AG04449 (cell line): ENCODE data around the gene RTRAF.

Experiments
- CTCF ChIA-PET: fragments of 350-600 bp; formaldehyde crosslinking; extraction: SDS; loops from one replicate; lab custom pipeline; 2021; ENCODE audit warnings: antibody characterized with exemption; lab: Yijun Ruan, JAX
- POLR2A ChIA-PET: fragments of 400-600, 350-600 bp; formaldehyde crosslinking; extraction: SDS; loops from one replicate; lab custom pipeline; 2020; ENCODE audit warnings: antibody characterized with exemption, inconsistent platforms; lab: Yijun Ruan, JAX
- DNase-seq: peaks from one replicate; pipeline ENCODE4 v3.0.0-alpha.2; 2010; ENCODE audit warnings: low read depth, low spot score
- H3K4me3 ChIP-seq: 2 replicates; pipeline ENCODE4 v1.5.1; 2011; ENCODE audit warnings: low read depth, mild to moderate bottlenecking, control low read depth, low read length
- TF ChIP-seq, protein P1 (sequence below): IDR thresholded peaks from one replicate; pipeline ENCODE4 v1.5.1; 2011; ENCODE audit warnings: mild to moderate bottlenecking, moderate library complexity, low read length, control low read depth, inconsistent platforms; ENCODE audit not compliant: insufficient read depth; ENCODE audit errors: missing control alignments

The RTRAF gene

DNA sequence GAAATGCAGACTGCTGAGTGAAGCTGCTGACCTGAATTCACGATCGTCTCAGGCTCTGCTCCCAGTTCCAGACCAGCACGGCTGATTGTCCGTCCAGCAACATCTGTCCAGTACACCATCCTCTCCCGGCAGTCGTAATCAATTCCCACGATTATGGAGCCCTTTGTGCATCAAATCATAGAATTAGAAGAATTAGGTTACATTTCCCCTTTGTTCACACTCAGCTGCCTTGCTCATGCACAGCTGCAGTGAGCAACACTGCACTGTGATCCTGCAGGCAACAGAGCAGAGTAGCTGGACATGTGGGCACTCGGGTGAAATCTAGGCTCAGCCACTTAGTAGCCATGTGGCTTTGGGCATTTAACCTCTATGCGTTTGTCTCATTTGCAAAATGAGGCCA, 22.2 kb downstream of the RTRAF start:
- H3K4me3 ChIP-seq, result no peak overlapping the region
- CTCF ChIA-PET, result interaction anchor here (0.8 to 1.8 kb wide), 4 partner anchors 10 to 121 kb away, joined by 3 to 5 read pairs (median 4); no protein-coding TSS in a partner anchor
- POLR2A ChIA-PET, result no interaction called here
- TF ChIP-seq, protein P1, sequence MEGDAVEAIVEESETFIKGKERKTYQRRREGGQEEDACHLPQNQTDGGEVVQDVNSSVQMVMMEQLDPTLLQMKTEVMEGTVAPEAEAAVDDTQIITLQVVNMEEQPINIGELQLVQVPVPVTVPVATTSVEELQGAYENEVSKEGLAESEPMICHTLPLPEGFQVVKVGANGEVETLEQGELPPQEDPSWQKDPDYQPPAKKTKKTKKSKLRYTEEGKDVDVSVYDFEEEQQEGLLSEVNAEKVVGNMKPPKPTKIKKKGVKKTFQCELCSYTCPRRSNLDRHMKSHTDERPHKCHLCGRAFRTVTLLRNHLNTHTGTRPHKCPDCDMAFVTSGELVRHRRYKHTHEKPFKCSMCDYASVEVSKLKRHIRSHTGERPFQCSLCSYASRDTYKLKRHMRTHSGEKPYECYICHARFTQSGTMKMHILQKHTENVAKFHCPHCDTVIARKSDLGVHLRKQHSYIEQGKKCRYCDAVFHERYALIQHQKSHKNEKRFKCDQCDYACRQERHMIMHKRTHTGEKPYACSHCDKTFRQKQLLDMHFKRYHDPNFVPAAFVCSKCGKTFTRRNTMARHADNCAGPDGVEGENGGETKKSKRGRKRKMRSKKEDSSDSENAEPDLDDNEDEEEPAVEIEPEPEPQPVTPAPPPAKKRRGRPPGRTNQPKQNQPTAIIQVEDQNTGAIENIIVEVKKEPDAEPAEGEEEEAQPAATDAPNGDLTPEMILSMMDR, result no peak
- DNase-seq, result no peak

DNA sequence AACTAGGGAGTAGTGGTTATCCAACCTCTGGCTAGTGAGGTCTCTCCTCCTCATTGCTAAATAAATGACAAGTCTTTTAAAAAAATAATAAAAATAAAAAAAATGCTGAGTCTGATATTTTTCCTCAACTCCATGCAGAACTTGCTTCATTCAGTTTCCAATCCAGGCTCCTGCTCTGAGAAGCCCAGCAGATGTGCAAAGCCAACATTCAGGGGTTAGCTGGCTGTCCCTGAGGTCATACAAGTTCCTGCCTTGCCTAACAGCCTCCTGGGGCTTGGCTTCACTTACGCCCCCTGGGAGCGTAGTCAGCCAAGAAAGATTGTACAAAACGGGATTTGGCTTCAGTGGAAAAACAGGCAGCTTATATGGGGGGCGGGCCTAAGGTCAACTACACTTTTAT, 23.3 kb downstream of the RTRAF start:
- TF ChIP-seq, protein P1, result no peak
- DNase-seq, result no peak
- CTCF ChIA-PET, result interaction anchor here (0.8 to 2.0 kb wide), 8 partner anchors 9 to 119 kb away, joined by 3 to 7 read pairs (median 4); no protein-coding TSS in a partner anchor
- H3K4me3 ChIP-seq, result no peak overlapping the region
- POLR2A ChIA-PET, result no interaction called here

DNA sequence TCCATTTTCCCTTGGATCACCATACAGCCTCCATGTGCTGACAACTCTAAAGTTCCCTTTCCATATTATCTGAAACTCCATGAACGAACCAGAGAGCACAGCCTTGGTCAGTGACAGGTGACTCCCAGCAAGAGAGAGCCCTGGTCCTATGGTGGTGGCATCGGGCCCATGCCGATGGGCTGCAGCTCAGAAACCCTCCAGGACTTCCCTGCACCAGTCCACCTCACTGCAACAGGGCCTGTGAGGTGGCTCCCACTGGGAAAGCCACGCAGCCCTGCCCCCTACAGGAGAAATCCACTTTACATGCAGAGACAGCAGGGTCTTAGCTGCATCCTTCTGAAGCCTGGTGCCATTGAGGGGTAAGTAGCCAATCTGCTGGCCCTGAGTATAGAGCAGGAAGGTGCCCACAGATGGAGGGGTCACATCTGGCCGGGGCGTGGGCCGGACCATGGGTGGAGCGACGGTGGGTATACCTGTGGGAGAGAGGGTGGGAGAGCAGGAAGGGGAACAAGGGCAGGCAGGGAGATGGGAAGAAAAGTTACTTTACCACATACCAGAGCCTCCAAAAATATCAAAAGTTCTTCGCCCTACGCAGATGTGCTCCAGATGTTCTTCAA, 24.7 kb downstream of the RTRAF start:
- DNase-seq, result no peak
- CTCF ChIA-PET, result interaction anchor here (0.6 to 2.0 kb wide), 6 partner anchors 9 to 118 kb away, joined by 3 to 6 read pairs (median 5); no protein-coding TSS in a partner anchor
- POLR2A ChIA-PET, result interaction anchor here (0.6 kb wide), 1 partner anchor 98 kb away, joined by 3 read pairs; no protein-coding TSS in a partner anchor
- TF ChIP-seq, protein P1, result peak; percentile 5
- H3K4me3 ChIP-seq, result no peak overlapping the region

DNA sequence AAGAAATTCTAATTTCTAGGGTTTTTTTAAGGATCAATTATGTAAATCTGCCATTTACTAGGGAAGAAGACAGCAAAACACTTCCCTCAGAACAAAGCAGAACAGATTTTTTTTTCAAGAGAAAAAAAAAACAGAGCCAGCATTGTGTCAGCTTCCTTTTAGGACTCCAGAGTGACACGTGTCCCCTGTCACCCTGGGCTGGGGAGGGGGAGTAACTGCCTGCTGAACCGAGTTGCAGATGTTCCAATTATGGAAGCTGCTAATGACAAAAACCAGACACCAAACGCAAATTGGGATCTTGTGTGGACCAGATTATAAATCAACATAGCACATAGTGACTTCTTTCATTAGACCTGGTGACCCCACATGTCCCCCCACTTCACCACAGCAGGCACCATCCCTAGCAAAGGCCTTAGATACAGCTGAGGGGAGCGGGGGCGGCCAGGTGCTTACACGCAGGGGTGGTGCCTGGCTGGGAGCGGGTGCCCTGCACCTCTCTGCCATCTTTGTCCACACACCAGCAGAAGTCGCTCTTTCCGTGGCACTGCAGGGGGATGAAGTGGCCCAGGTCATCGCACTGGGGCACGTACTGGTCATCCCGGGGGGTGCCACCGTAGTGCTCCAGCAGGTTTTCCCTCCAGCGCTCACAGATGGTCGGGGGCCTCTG, 25.4 kb downstream of the RTRAF start:
- POLR2A ChIA-PET, result interaction anchor here (0.6 kb wide), 1 partner anchor 97 kb away, joined by 3 read pairs; no protein-coding TSS in a partner anchor
- TF ChIP-seq, protein P1, result no peak
- H3K4me3 ChIP-seq, result no peak overlapping the region
- DNase-seq, result no peak
- CTCF ChIA-PET, result interaction anchor here (0.6 to 2.7 kb wide), 14 partner anchors 8 to 119 kb away, joined by 3 to 22 read pairs (median 5); no protein-coding TSS in a partner anchor

DNA sequence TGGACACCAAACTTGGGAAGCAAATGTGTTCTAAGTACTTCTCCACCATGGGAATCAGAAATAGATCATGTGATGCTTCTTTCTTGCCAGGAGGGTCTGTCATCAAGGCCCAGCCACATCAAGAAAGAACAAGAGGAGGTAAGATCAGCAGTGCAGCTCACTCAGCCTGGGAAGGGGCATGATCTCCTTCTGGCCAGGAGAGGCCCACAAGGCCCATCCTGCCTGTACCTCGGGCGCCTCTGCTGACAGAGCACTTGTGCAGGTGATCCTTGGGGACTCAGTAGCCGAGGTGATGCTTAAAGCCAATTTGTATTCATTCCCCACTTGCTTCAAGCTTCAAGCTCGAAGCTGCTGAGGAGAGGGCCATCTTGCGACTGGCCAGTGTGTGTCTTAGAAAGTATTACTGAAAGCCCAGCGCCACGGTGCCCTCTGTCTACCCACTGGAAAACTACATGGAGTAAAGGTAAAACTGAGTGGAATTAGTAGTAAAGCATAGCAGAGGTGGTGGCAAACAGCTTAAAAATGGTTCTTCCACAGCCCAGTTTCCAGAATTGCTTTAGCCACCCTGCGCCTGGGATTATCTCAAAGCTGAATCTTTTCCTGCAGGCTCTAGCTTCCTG, 26.2 kb downstream of the RTRAF start:
- ChIA-PET POLR2A (no interaction called here), CTCF (interaction anchor here (0.6 to 2.7 kb wide), 17 partner anchors 8 to 118 kb away, joined by 3 to 22 read pairs (median 5); no protein-coding TSS in a partner anchor)
- TF ChIP-seq, protein P1, result peak; percentile 45
- no peak for DNase-seq
- no peak overlapping the region for H3K4me3 ChIP-seq
